ENCODE measurements around the gene BTBD9.

GRCh38 chr6:38580030-38580429 is 59.7 kb downstream of the BTBD9 start:
- no peak for TF ChIP-seq RAD21 (conservative IDR thresholded peaks at IDR 0.05 in 1 of 2, IDR thresholded peaks at IDR 0.05 in 1 of 2)
- no peak for TF ChIP-seq CTCF (IDR thresholded peaks at IDR 0.05)
- TF ChIP-seq PHF8 (IDR thresholded peaks at IDR 0.05; ENCODE audit: borderline replicate concordance, low read depth): no peak
- TF ChIP-seq RNF2 (IDR thresholded peaks at IDR 0.05; ENCODE audit: borderline replicate concordance, low read depth): no peak
- no peak for TF ChIP-seq MAX (IDR thresholded peaks at IDR 0.05)

Data from A549 (cell line).